ENCODE data around the gene WNT7A.

Gene WNT7A

DNA sequence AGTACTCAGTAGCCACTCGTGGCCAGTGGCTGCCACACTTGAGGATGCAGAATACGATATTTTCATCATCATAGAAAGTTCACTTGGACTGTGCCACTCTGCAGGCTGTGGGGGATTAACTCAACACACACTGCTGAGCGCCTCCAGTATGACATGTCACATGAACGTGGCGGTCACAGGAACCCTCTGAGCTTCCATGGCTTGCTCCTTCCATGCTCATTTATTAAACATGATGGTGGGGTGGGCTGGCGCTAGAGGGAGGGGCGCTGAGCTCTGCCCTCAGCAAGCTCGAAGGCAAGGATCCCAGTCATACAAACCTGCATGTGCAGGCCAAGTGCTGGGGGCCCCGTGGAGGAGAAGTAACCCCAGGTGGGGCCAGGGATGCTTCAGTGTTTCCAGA is 85.5 kb downstream of the WNT7A start:
- H3K4me3 ChIP-seq (ENCODE audit: low read depth, low read length) = no peak overlapping the region
- TF ChIP-seq, protein P1, sequence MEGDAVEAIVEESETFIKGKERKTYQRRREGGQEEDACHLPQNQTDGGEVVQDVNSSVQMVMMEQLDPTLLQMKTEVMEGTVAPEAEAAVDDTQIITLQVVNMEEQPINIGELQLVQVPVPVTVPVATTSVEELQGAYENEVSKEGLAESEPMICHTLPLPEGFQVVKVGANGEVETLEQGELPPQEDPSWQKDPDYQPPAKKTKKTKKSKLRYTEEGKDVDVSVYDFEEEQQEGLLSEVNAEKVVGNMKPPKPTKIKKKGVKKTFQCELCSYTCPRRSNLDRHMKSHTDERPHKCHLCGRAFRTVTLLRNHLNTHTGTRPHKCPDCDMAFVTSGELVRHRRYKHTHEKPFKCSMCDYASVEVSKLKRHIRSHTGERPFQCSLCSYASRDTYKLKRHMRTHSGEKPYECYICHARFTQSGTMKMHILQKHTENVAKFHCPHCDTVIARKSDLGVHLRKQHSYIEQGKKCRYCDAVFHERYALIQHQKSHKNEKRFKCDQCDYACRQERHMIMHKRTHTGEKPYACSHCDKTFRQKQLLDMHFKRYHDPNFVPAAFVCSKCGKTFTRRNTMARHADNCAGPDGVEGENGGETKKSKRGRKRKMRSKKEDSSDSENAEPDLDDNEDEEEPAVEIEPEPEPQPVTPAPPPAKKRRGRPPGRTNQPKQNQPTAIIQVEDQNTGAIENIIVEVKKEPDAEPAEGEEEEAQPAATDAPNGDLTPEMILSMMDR (IDR thresholded peaks at IDR 0.05; ENCODE audit: low read depth, low read length, missing control alignments) = no peak
- in situ Hi-C loops (cut with HindIII; ENCODE audit: low sequenced_read_pairs) = no loop called here
- no peak for DNase-seq (ENCODE audit: low read depth)

DNA sequence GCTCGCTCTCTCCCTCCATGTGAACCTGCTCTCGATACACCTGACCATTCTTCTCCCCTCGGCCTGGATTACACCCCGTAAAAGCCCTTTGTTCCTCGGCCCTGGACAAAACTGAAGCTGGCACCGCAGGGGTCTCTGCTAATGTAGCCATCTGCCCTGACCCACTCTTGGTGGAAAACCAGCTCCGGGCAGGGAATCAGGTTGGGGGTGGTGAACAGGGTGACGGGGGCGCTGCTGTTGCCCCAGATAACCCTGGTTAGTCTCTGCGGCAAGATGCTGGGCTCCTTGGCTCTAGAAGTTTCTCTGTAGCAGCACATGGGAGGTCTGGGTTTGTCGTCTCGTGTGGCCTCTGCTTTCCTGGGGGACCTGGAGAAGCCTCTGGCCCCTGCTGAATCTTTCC is 86.4 kb downstream of the WNT7A start:
- in situ Hi-C loops (cut with HindIII; ENCODE audit: low sequenced_read_pairs) = no loop called here
- DNase-seq (ENCODE audit: low read depth) = no peak
- no peak overlapping the region for H3K4me3 ChIP-seq (ENCODE audit: low read depth, low read length)
- TF ChIP-seq, protein P1 (IDR thresholded peaks at IDR 0.05; ENCODE audit: low read depth, low read length, missing control alignments) = no peak

- TF ChIP-seq, protein P1 (IDR thresholded peaks at IDR 0.05; ENCODE audit: low read depth, low read length, missing control alignments) = no peak
- no peak for DNase-seq (ENCODE audit: low read depth)
- no peak overlapping the region for H3K4me3 ChIP-seq (ENCODE audit: low read depth, low read length)
- in situ Hi-C loops (cut with HindIII; ENCODE audit: low sequenced_read_pairs) = no loop called here
Measured at GRCh38 chr3:13792512-13793371, 87.1 kb downstream of the WNT7A start.

- no peak for DNase-seq (ENCODE audit: low read depth)
- TF ChIP-seq, protein P1 (IDR thresholded peaks at IDR 0.05; ENCODE audit: low read depth, low read length, missing control alignments) = no peak
- H3K4me3 ChIP-seq (ENCODE audit: low read depth, low read length) = no peak overlapping the region
- in situ Hi-C loops (cut with HindIII; ENCODE audit: low sequenced_read_pairs) = no loop called here
Measured at GRCh38 chr3:13792051-13792490, 87.8 kb downstream of the WNT7A start.

DNA sequence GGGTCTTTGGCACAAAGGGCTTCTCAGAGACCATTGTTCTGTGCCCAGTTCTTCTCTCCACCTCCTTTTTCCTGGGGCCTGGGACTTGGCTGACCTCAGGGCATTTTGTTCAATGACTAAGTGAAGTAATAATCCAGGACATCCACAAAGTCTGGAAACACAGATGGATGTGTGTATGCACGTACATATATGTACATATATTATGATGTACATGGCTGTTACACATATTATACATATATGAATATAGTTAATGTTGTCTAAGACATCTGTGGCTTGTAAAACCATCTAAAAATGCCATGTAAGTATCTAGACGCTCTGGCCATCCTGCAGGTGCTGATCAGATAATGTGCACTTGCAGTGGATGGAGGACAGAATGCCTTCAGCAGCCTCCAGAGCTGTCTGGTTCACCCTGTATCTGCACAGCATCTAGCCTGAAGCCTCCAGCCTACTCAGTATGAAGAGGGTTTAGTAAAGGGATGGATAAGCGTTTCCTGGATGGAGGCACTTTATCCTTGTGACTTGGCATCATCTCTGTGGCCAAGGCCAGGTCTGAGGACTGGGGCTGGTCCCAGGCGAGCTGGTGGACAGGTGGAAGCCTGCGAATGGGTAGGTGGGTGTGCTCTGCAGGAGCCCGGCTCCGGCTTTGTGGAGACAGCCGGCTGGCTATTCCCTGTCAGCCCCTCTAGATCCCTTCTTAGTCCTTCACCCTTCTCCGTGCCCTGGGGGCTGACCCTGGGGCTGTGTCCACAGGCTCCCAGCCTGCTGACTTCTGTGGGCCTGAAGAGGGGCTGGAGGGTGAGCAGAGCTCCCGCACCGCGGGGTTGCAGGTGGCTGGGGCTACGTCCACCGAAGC is 88.4 kb downstream of the WNT7A start:
- no peak overlapping the region for H3K4me3 ChIP-seq (ENCODE audit: low read depth, low read length)
- TF ChIP-seq, protein P1 (IDR thresholded peaks at IDR 0.05; ENCODE audit: low read depth, low read length, missing control alignments) = no peak
- in situ Hi-C loops (cut with HindIII; ENCODE audit: low sequenced_read_pairs) = no loop called here
- no peak for DNase-seq (ENCODE audit: low read depth)

GRCh38 chr3:13790376-13791197 is 89.3 kb downstream of the WNT7A start:
- TF ChIP-seq, protein P1 (IDR thresholded peaks at IDR 0.05; ENCODE audit: low read depth, low read length, missing control alignments) = no peak
- in situ Hi-C loops (cut with HindIII; ENCODE audit: low sequenced_read_pairs) = no loop called here
- DNase-seq (ENCODE audit: low read depth) = no peak
- no peak overlapping the region for H3K4me3 ChIP-seq (ENCODE audit: low read depth, low read length)
